Medulla oblongata (tissue), 1 donor: ENCODE results near the gene ZNF90.
"Not testable (repeated sequence)": the region's sequence is repeated elsewhere in the genome, so short reads cannot be mapped to it uniquely, and the experiment has no call there.

Experiments
- DNase-seq: peaks from one replicate; pipeline ENCODE4 v3.0.0-alpha.2; 2015; ENCODE audit errors: extremely low spot score

Gene ZNF90

GRCh38 chr19:20103091-20103740 lies 25.4 kb downstream of the ZNF90 start:
- DNase-seq: no peak

- DNase-seq: no peak
Observed at GRCh38 chr19:20107301-20107700, 29.5 kb downstream of the ZNF90 start.

DNA sequence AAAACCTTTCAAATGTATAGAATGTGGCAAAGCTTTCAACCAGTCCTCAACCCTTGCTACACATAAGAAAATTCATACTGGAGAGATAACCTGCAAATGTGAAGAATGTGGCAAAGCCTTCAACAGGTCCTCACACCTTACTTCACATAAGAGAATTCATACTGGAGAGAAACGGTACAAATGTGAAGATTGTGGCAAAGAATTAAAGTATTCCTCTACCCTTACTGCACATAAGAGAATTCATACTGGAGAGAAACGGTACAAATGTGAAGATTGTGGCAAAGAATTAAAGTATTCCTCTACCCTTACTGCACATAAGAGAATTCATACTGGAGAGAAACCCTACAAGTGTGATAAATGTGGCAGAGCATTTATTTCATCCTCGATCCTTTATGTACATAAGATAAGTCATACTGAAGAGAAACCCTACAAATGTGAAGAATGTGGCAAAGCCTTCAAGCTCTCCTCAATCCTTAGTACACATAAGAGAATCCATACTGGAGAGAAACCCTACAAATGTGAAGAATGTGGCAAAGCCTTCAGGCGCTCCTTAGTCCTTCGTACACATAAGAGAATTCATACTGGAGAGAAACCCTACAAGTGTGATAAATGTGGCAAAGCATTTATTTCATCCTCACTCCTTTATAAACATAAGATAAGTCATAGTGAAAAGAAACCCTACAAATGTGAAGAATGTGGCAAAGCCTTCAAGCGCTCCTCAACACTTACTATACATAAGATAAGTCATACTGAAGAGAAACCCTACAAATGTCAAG lies 40.5 kb downstream of the ZNF90 start:
- not testable (repeated sequence) for DNase-seq

- no peak for DNase-seq
Observed at GRCh38 chr19:20124879-20125278, 47.1 kb downstream of the ZNF90 start.

DNA sequence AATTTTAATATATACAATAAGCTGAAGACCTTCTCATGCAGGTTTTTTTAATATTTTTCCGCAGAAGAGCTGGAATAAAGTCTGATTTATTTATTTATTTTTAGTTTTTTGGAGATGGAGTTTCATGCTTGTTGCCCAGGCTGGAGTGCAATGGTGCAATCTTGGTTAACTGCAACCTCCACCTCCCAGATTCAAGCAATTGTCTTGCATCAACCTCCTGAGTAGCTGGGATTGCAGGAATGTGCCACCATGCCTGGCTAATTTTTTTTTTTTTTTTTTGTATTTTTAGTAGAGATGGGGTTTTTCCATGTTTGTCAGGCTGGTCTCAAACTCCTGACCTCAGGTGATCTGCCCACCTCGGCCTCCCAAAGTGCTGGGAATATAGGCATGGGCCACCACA lies 55.1 kb downstream of the ZNF90 start:
- DNase-seq: not testable (repeated sequence)

DNA sequence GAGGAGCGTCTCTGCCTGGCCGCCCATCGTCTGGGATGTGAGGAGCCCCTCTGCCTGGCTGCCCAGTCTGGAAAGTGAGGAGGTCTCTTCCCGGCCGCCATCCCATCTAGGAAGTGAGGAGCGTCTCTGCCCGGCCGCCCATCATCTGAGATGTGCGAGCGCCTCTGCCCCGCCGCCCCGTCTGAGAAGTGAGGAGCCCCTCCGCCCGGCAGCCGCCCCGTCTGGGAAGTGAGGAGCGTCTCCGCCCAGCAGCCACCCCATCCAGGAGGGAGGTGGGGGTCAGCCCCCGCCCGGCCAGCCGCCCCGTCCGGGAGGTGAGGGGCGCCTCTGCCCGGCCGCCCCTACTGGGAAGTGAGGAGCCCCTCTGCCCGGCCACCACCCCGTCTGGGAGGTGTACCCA lies 59.9 kb downstream of the ZNF90 start:
- DNase-seq: not testable (repeated sequence)

GRCh38 chr19:20151617-20152145 lies 73.9 kb downstream of the ZNF90 start:
- no peak for DNase-seq

- not testable (repeated sequence) for DNase-seq
Observed at GRCh38 chr19:20152506-20152905, 74.7 kb downstream of the ZNF90 start.

GRCh38 chr19:20153281-20153680 lies 75.5 kb downstream of the ZNF90 start:
- DNase-seq: no peak

- DNase-seq: no peak
Observed at GRCh38 chr19:20154636-20155035, 76.8 kb downstream of the ZNF90 start.

- DNase-seq: no peak
Observed at GRCh38 chr19:20162821-20163220, 85.0 kb downstream of the ZNF90 start.

- no peak for DNase-seq
Observed at GRCh38 chr19:20164456-20164855, 86.7 kb downstream of the ZNF90 start.

GRCh38 chr19:20165971-20166592 lies 88.3 kb downstream of the ZNF90 start:
- DNase-seq: no peak

- DNase-seq: peak; percentile 99
Observed at GRCh38 chr19:20167020-20167644, 89.3 kb downstream of the ZNF90 start, which contains the start of gene ZNF486. ZNF486 (plus strand) TSS chr19:20167214; CDS start chr19:20167331, 117 bp downstream.

DNA sequence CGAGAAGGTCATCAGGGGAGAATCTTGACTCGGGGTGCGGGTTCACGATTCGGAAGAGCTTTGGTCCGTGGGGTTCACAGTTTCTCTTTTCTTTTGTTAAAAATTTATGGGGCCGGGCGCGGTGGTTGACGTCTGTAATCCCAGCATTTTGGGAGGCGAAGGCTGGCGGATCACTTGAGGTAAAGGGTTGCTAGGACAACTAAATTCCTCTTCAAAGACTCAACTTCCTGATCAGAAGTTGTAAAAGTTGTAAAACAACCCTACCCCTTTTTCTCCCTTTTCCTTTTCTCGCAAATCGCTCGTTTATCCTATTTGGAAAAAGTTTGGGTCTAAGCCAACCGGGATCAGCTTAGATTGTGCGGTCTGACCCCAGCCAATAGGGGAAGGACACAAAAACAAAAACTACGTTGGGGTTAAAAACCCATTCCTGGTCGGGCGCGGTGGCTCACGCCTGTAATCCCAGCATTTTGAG lies 89.9 kb downstream of the ZNF90 start:
- DNase-seq: no peak
